Measurements from ENCODE around the gene CFAP20DC. TPM values are rescaled to one million over a fixed set of nuclear protein-coding genes. Genes with fewer than 3 reads are reported as not detected.

The CFAP20DC gene
- total and polyA plus RNA-seq, 4 donors: 0.98 to 2.1 (median 1.5) TPM

- Histone ChIP-seq H3K4me1 (ENCODE audit: control insufficient read depth in 4 of 4, insufficient read depth in 4 of 4, low read length in 3 of 4) (peaks cover 0 to 1% (median 0%) of the 10 kb centered on the region in 4 donors), H3K9ac (ENCODE audit: low read depth in 1 of 2, low read length in 2 of 2) (no peak overlapping the region), H3K4me3 (ENCODE audit: low read depth in 1 of 3, low read length in 3 of 3) (no peak overlapping the region), H3K9me3 (ENCODE audit: control insufficient read depth in 4 of 4, low read length in 3 of 4) (no peaks in the 10 kb centered on the region), H3K36me3 (ENCODE audit: control insufficient read depth in 4 of 4, insufficient read depth in 3 of 4, low read depth in 1 of 4, low read length in 3 of 4) (no peaks in the 10 kb centered on the region), H3K27me3 (ENCODE audit: control insufficient read depth in 4 of 4, insufficient read depth in 4 of 4, low read length in 3 of 4) (no peaks in the 10 kb centered on the region), H3K27ac (ENCODE audit: low read depth in 1 of 2, low read length in 2 of 2) (no peak overlapping the region)
- 93% methylated on average over 4 of the region's 4 CpGs for WGBS
- no peak for DNase-seq (ENCODE audit: low spot score)
- TF ChIP-seq JUND (IDR thresholded peaks at IDR 0.05): no peak
- no peak for TF ChIP-seq ATF3 (IDR thresholded peaks at IDR 0.05)
- TF ChIP-seq GABPA (IDR thresholded peaks at IDR 0.05 in 1 of 2, conservative IDR thresholded peaks at IDR 0.05 in 1 of 2): no peak
- no peak for TF ChIP-seq HNF4G (IDR thresholded peaks at IDR 0.05)
- no peak for TF ChIP-seq HNF4A (conservative IDR thresholded peaks at IDR 0.05)
- no peak for TF ChIP-seq MAX (IDR thresholded peaks at IDR 0.05)
- no peak for TF ChIP-seq ZBTB33 (IDR thresholded peaks at IDR 0.05)
- TF ChIP-seq YY1 (IDR thresholded peaks at IDR 0.05): no peak
- no peak for TF ChIP-seq TAF1 (conservative IDR thresholded peaks at IDR 0.05)
- no peak for TF ChIP-seq REST (IDR thresholded peaks at IDR 0.05)
- no peak for TF ChIP-seq RAD21 (IDR thresholded peaks at IDR 0.05)
- no peak for TF ChIP-seq FOXA2 (IDR thresholded peaks at IDR 0.05)
- TF ChIP-seq FOXA1 (IDR thresholded peaks at IDR 0.05): no peak
- TF ChIP-seq CTCF (IDR thresholded peaks at IDR 0.05; ENCODE audit: low read depth, low read length, missing input control): no peak
- no peak for TF ChIP-seq RXRA (IDR thresholded peaks at IDR 0.05)
- no peak for TF ChIP-seq EGR1 (IDR thresholded peaks at IDR 0.05; ENCODE audit: low read depth in 2 of 2)
- no peak for TF ChIP-seq NR2F2 (IDR thresholded peaks at IDR 0.05)
Measured at GRCh38 chr3:58863206-58863605, 186.6 kb downstream of the CFAP20DC start.

GRCh38 chr3:58861551-58861950, 188.3 kb downstream of the CFAP20DC start:
- Histone ChIP-seq H3K36me3 (ENCODE audit: control insufficient read depth in 4 of 4, insufficient read depth in 3 of 4, low read depth in 1 of 4, low read length in 3 of 4) (no peaks in the 10 kb centered on the region), H3K4me1 (ENCODE audit: control insufficient read depth in 4 of 4, insufficient read depth in 4 of 4, low read length in 3 of 4) (peaks cover 0 to 14% (median 6%) of the 10 kb centered on the region in 4 donors), H3K4me3 (ENCODE audit: low read depth in 1 of 3, low read length in 3 of 3) (no peak overlapping the region), H3K27me3 (ENCODE audit: control insufficient read depth in 4 of 4, insufficient read depth in 4 of 4, low read length in 3 of 4) (no peaks in the 10 kb centered on the region), H3K27ac (ENCODE audit: low read depth in 1 of 2, low read length in 2 of 2) (no peak overlapping the region), H3K9ac (ENCODE audit: low read depth in 1 of 2, low read length in 2 of 2) (no peak overlapping the region), H3K9me3 (ENCODE audit: control insufficient read depth in 4 of 4, low read length in 3 of 4) (no peaks in the 10 kb centered on the region)
- WGBS: 87% methylated on average over 3 of the region's 3 CpGs
- TF ChIP-seq YY1 (IDR thresholded peaks at IDR 0.05) (no peak), RAD21 (IDR thresholded peaks at IDR 0.05) (no peak), GABPA (IDR thresholded peaks at IDR 0.05 in 1 of 2, conservative IDR thresholded peaks at IDR 0.05 in 1 of 2) (no peak), ATF3 (IDR thresholded peaks at IDR 0.05) (no peak), HNF4G (IDR thresholded peaks at IDR 0.05) (no peak)
- no peak for DNase-seq (ENCODE audit: low spot score)
